Measurements from ENCODE around the gene PRDM16. TPM values are rescaled to one million over a fixed set of nuclear protein-coding genes. Genes with fewer than 3 reads are reported as not detected.

Gene PRDM16
- total and polyA plus RNA-seq, 2 of the 13 experiments (the other 11 are each of a cell fraction or from before 2014, with no cell fraction given) = 0.15 to 0.81 TPM

- TF ChIP-seq CREBL2 (CRISPR knock-in tag; IDR thresholded peaks at IDR 0.05; ENCODE audit: borderline replicate concordance) = no peak
- no peak for TF ChIP-seq ZUFSP (CRISPR knock-in tag; IDR thresholded peaks at IDR 0.05; ENCODE audit: borderline replicate concordance)
- no peak for TF ChIP-seq ZNF12 (CRISPR knock-in tag; IDR thresholded peaks at IDR 0.05)
- no peak for TF ChIP-seq NR2F2 (IDR thresholded peaks at IDR 0.05; ENCODE audit: borderline replicate concordance, low read depth)
- no peak for TF ChIP-seq MIER3 (CRISPR knock-in tag; IDR thresholded peaks at IDR 0.05; ENCODE audit: borderline replicate concordance)
- TF ChIP-seq ZNF660 (CRISPR knock-in tag; IDR thresholded peaks at IDR 0.05; ENCODE audit: borderline replicate concordance, low read depth) = no peak
- TF ChIP-seq YEATS2 (CRISPR knock-in tag; IDR thresholded peaks at IDR 0.05; ENCODE audit: borderline replicate concordance) = no peak
- no peak for TF ChIP-seq SRY (CRISPR knock-in tag; IDR thresholded peaks at IDR 0.05)
- no peak for TF ChIP-seq RFX3 (CRISPR knock-in tag; IDR thresholded peaks at IDR 0.05)
- TF ChIP-seq ZNF253 (CRISPR knock-in tag; IDR thresholded peaks at IDR 0.05; ENCODE audit: borderline replicate concordance) = no peak
- peak; percentile 64 for TF ChIP-seq GATAD2A (CRISPR knock-in tag; IDR thresholded peaks at IDR 0.05)
- TF ChIP-seq, protein P1, sequence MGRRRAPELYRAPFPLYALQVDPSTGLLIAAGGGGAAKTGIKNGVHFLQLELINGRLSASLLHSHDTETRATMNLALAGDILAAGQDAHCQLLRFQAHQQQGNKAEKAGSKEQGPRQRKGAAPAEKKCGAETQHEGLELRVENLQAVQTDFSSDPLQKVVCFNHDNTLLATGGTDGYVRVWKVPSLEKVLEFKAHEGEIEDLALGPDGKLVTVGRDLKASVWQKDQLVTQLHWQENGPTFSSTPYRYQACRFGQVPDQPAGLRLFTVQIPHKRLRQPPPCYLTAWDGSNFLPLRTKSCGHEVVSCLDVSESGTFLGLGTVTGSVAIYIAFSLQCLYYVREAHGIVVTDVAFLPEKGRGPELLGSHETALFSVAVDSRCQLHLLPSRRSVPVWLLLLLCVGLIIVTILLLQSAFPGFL (CRISPR knock-in tag; IDR thresholded peaks at IDR 0.05) = no peak
- no peak for TF ChIP-seq GLI4 (CRISPR knock-in tag; IDR thresholded peaks at IDR 0.05; ENCODE audit: borderline replicate concordance)
- no peak for TF ChIP-seq POLR2A (IDR thresholded peaks at IDR 0.05; ENCODE audit: insufficient read depth in 1 of 2, low read depth in 2 of 2, low read length in 2 of 2)
- no peak for TF ChIP-seq SOX6 (IDR thresholded peaks at IDR 0.05)
- peak; percentile 61 for TF ChIP-seq SOX6 (CRISPR knock-in tag; IDR thresholded peaks at IDR 0.05)
- no peak for TF ChIP-seq MAFK (conservative IDR thresholded peaks at IDR 0.05 in 1 of 2, IDR thresholded peaks at IDR 0.05 in 1 of 2; ENCODE audit: low read length in 2 of 2)
- no peak for TF ChIP-seq ZNF879 (CRISPR knock-in tag; IDR thresholded peaks at IDR 0.05)
- TF ChIP-seq, protein P2, sequence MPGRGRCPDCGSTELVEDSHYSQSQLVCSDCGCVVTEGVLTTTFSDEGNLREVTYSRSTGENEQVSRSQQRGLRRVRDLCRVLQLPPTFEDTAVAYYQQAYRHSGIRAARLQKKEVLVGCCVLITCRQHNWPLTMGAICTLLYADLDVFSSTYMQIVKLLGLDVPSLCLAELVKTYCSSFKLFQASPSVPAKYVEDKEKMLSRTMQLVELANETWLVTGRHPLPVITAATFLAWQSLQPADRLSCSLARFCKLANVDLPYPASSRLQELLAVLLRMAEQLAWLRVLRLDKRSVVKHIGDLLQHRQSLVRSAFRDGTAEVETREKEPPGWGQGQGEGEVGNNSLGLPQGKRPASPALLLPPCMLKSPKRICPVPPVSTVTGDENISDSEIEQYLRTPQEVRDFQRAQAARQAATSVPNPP (CRISPR knock-in tag; IDR thresholded peaks at IDR 0.05) = no peak
- TF ChIP-seq, protein P3, sequence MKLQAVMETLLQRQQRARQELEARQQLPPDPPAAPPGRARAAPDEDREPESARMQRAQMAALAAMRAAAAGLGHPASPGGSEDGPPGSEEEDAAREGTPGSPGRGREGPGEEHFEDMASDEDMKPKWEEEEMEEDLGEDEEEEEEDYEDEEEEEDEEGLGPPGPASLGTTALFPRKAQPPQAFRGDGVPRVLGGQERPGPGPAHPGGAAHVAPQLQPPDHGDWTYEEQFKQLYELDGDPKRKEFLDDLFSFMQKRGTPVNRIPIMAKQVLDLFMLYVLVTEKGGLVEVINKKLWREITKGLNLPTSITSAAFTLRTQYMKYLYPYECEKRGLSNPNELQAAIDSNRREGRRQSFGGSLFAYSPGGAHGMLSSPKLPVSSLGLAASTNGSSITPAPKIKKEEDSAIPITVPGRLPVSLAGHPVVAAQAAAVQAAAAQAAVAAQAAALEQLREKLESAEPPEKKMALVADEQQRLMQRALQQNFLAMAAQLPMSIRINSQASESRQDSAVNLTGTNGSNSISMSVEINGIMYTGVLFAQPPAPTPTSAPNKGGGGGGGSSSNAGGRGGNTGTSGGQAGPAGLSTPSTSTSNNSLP (IDR thresholded peaks at IDR 0.05; ENCODE audit: low read depth, low read length) = no peak
- TF ChIP-seq MEF2D (CRISPR knock-in tag; IDR thresholded peaks at IDR 0.05) = peak; percentile 46; the same call in 1 of the 2 replicates
- TF ChIP-seq LCORL (IDR thresholded peaks at IDR 0.05) = no peak
- TF ChIP-seq LCORL (CRISPR knock-in tag; IDR thresholded peaks at IDR 0.05) = peak; percentile 83
- no peak for TF ChIP-seq ZNF44 (CRISPR knock-in tag; IDR thresholded peaks at IDR 0.05)
- no peak for TF ChIP-seq ZNF772 (CRISPR knock-in tag; IDR thresholded peaks at IDR 0.05)
- peak; percentile 77 for TF ChIP-seq ZBTB38 (CRISPR knock-in tag; IDR thresholded peaks at IDR 0.05)
- TF ChIP-seq PRPF4 (IDR thresholded peaks at IDR 0.05; ENCODE audit: low read depth, low read length, poor library complexity, severe bottlenecking) = no peak
- TF ChIP-seq JARID2 (CRISPR knock-in tag; IDR thresholded peaks at IDR 0.05; ENCODE audit: insufficient replicate concordance) = no peak
Measured at GRCh38 chr1:3229081-3229725, 160.2 kb downstream of the PRDM16 start (continued).
